GM18909 (cell line): Measurements from ENCODE around the gene AGPAT4.

Experiments
- ATAC-seq: cut with Tn5 transposase; IDR thresholded peaks from one replicate; pipeline ENCODE4 v1.9.1; 2021; ENCODE audit warnings: mild to moderate bottlenecking; ENCODE audit not compliant: unreplicated experiment, poor library complexity

AGPAT4 gene

GRCh38 chr6:161150136-161150535 is 123.7 kb downstream of the AGPAT4 start:
- ATAC-seq: no peak

GRCh38 chr6:161143663-161144430 is 130.0 kb downstream of the AGPAT4 start:
- ATAC-seq: no peak

- ATAC-seq: no peak
Observed at GRCh38 chr6:161142957-161143296, 130.9 kb downstream of the AGPAT4 start.

DNA sequence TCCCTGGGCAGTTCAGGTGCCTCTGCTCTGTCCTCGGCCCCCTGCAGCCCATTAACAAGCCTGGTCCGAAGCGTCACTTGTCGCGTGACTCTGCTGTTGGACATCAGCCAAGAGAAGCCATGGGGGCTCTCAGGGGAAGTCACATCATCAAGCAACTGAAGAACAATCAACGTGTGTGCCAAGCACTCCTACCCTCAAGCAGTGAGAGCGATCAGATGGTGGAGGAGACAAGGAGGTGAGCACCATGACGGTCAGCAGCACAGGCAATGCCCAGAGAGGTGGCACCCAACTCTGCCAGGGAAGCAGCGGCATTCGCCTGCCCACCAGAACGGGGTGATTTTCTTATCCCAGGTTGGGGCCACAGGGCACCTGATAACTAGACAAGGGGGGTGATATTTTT is 132.7 kb downstream of the AGPAT4 start:
- no peak for ATAC-seq

DNA sequence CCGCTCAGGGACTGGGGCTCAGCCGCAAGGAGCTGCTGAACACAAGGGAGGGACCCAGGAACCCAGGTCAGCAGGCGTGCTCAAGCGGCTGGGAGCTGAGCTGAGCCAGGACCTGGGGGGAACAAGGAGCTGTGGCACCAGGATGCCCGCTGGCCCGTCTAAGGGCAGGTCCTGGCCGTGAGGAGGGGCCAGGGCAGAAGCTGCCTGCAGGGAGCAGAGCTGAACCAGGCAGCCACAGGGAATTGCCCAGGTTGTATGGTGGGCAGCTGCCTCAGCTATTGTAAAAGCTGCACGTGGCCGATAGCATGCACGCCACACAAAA is 133.3 kb downstream of the AGPAT4 start:
- ATAC-seq: no peak

DNA sequence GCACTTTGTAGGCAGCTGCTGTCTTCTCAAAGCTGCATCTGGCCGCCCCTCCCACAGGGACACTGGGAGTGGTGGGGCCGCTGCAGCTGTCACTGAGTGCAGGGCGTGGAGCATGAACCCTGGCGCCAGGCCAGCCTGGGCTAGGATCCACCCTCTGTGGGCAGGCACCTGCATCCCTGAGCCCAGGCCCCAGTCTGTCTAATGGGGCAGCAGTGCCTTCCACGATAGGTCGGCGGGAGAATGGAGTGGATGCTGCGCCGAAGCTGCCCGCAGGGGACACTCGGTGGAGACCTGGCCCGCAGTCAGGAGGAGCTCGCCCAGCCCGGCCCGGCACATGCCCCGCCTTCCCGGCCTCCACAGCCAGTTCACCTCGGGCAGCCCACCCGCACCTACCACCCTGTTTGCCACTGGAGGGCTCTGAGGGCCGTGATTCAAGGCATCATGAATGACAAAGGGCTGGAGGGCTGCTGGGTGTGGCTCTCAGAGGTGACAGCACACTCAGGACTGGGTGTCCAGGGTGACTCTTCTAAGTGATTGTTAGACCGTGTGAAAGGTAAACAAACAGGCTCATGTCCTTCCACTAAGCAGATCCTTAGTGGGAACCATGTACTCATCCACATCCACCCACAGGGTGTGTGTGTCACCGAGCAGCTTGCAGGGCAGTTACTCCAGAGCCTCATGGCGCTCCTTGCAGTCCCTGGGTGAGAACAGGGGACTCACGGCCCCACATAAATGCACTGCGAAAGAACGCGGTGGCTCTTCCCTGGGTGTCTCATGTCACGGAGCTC is 133.9 kb downstream of the AGPAT4 start:
- ATAC-seq: no peak

GRCh38 chr6:161139304-161139765 is 134.5 kb downstream of the AGPAT4 start:
- ATAC-seq: no peak

DNA sequence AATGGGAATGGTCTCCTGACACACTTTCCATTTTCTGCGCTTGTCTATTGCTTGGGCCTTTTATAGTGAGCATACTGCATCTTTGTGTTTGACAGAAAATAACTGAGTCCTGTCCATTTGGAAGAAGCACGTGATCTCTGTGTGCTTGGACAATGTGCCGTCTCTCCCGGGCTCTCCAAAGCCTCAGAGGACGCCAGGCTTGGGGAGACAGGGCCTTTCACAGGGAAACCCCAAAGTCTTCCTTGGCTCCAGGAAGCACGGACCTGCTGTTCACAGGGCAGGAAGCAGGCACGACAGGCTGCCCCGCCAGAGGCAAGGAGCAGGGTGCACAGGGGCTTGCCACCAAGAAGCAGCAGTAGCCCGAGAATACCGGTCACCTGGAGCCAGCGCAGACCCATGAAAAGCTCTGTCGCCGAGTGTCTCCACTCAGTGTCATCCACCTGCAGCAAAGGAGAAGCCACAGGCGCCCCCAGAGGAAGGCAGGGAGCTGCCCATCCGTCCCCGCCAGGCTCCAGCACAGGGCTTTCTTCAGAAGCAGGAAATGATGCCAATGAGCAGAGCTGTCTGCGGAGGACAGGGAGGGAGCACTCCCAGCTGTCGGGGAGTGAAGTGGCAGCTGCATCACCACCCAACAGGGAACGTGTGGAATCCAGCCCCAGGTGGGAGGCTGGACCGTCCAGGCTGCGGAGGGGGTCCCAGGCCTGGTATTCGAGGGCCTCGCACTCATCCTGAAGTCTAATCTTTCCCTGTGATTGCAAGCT is 135.1 kb downstream of the AGPAT4 start:
- no peak for ATAC-seq

- ATAC-seq: no peak
Observed at GRCh38 chr6:161137839-161138542, 135.9 kb downstream of the AGPAT4 start.

DNA sequence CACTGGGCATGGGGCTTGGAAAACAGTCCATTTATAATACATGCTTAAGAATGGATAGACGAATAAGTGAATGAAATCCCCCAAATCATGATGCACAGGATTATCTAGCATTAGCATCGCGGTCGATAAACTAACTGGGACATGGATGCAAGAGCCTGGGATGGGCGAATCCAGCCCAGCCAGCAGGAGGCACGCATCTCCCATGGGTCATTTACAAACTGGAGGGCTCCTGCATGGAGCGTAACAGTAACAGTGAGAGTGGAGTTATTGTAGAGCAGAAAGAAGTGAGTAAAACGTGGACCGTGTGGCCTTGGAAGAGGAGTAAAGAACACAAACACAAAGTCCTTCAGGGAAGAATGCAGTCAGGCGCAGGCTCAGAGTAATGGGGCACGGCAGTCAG is 136.5 kb downstream of the AGPAT4 start:
- ATAC-seq: no peak

- ATAC-seq: no peak
Observed at GRCh38 chr6:161136655-161137054, 137.2 kb downstream of the AGPAT4 start.

DNA sequence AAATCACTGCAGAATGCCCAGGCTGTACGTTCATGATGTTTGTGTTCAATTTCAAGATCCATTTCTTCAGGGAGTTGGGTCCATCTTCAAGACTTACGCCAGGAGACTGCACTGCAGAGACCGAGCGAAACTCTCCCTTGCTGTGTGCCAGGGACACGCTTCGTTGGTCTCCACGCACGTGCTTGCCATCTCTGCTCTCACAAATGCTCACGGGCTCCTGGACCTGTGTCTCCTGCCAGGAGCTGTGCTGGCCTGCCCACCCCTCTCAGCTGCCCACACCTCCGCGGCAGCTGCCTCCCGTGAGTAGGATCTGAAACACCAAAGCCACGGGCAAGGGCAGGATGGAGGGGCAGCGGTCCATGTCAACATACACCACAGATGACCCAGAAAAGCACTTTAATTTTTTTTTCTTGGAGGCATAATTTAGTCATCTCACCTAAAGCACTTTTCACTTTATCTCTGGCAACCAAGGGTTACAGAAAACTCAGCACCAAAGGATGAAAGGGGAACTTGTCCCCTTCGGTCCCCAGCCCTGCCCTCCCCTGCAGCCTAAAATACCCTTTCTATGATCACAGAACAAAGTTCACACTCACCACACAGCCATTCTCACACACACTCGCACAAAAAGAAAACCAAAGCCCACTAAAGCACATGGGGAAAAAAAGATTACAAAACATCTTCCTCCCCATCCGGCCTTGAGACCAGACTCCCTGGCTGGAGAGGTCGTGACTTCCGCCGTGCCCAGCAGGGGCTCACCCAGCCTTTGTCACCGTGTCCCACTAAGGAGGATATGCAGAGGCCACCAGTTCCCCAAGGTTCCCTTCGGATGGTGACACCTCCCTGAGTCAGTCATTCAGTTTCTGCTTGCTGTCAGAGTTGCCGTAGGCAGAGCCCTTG is 137.9 kb downstream of the AGPAT4 start:
- ATAC-seq: no peak

- no peak for ATAC-seq
Observed at GRCh38 chr6:161134550-161135298, 139.1 kb downstream of the AGPAT4 start.

DNA sequence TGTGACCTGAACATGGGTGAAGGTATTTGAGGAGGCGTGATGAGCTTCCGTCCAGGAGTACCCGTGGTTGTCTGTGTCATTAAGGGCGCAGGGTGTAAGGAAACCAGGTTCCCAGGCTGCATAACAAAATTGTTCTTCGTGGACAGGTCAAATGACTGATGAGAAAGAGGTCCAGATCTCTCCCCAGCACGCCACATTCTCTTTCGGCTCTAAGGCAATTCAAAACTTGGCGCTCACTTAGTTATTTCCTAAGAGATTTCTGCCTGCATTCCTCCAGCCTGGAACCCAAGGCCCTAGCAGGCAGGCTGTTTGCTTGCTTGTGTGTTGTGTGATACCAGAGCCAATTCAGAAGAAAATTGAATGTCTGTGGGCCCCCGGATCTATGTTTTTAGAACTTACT is 139.9 kb downstream of the AGPAT4 start:
- ATAC-seq: no peak

DNA sequence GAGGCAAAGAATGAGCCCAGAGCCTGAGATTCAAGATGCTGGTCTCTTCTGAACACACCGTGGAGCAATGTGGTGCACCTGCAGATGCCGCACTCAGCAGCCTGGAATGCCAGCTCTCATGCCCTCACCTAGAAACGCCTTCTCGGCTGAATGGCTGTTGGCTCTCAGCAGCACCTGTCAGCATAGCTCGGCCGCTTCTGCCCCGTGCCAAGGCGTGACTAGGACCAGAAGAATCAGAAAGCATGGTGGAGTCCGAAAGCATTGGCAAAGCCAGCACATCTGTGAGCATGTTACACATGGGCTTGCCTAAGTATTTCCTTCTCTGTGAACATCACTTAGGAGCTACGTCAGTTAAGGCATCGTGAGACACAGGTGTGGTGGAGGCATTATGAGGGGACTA is 141.5 kb downstream of the AGPAT4 start:
- no peak for ATAC-seq

- no peak for ATAC-seq
Observed at GRCh38 chr6:161130967-161131766, 142.7 kb downstream of the AGPAT4 start.

DNA sequence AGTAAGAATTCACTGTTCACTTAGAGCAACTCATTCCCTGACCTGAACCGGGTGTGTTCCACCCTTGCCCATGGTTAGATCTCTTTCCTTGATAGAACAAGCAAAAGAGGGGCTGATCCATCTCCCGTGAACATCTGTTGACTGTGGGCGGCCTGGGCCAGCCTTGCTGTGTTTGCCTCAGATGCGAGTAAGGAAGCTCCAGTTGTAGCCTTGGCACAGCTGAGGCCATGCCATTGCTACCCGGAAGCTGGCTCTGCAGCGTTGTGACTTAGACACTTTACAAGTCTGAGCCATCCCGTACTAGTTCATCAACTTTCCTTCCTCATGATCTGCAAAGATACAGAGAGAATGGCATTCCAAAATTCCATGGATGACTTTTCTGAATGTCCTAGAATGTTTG is 143.3 kb downstream of the AGPAT4 start:
- ATAC-seq: no peak

DNA sequence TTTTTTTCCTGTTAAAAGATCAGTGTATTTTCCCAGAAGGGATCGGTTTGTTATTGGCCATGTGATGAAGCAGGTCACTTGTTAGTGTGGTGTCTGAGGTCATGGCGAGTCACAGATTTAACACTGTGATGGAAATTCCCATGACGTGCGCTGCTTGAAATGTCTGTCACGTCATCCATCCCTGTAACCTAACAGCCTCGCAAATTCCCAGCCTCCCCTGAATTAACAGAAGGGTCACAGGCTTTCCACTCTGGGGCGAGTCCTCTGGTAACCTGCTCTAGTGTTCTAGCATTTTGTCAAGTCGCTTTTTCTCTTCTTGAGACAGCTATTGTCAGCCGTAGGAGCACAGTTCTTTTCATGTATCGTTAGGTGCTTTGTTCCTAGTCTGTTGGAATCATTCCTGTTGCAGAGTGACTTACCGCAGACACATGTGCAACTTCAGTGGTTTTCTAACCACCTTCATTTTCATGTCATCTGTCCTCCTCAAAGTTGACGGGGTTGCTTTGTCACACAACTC is 145.1 kb downstream of the AGPAT4 start:
- ATAC-seq: no peak
